ENCODE data around the gene TOMM40L.

Gene TOMM40L

DNA sequence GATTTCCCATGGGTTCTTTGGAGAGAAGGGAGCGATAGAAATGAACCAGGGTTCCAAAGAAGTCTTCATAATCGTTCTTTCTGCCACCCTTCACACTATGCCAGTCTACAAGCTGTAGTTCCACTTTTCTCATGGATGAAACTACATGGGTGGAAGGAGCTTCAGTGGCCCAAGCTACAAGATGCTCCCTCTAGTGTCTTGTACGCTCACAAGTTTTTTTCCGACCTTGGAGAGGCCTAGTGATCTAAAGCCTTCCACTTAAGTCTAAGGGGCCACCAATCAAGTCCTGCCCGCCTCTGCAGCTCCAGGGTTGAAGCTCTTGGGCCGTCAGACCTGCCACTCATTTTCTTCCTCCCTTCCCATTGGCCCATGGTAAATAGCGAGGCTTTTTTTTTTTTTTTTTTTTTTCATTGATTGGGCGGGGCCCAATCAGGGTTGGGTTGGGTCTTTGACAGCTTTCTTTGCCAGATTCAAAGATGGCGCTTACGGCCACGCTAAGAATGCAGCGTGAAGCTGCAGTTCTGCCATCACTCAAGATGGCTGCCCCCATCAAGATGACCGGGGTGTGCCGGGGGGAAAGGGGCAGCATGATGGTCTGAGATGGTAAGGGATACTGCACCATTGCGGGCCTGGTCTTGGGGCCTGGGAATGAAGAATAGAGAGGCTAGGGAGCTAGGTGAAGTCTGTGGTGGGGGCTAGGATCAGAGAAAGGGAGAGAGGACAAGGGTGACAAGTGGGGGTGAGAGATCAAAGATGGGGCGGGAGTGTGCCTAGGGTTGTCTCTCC is at the start of gene TOMM40L:
TSS of gene TOMM40L (plus strand) at position 527 of the 786 bp plus-strand sequence. CDS start 430 bp downstream, outside the sequence.
- peaks cover 5% of the 10 kb centered on the region for H3K4me1 ChIP-seq
- H3K36me3 ChIP-seq (ENCODE audit: control insufficient read depth, insufficient read depth, low read length), result no peaks in the 10 kb centered on the region
- H3K4me2 ChIP-seq (ENCODE audit: low read length), result peak within 1 kb of the TSS; percentile 81
- no peak within 1 kb of the TSS for H3K9ac ChIP-seq
- peak within 1 kb of the TSS; percentile 79 for H3K4me3 ChIP-seq (ENCODE audit: low read depth, low read length)
- peak within 1 kb of the TSS; percentile 56 for H3K27ac ChIP-seq
- peak within 1 kb of the TSS; percentile 90 for H2AFZ ChIP-seq
- H3K79me2 ChIP-seq, result no peaks in the 10 kb centered on the region
- TF ChIP-seq, protein P1, sequence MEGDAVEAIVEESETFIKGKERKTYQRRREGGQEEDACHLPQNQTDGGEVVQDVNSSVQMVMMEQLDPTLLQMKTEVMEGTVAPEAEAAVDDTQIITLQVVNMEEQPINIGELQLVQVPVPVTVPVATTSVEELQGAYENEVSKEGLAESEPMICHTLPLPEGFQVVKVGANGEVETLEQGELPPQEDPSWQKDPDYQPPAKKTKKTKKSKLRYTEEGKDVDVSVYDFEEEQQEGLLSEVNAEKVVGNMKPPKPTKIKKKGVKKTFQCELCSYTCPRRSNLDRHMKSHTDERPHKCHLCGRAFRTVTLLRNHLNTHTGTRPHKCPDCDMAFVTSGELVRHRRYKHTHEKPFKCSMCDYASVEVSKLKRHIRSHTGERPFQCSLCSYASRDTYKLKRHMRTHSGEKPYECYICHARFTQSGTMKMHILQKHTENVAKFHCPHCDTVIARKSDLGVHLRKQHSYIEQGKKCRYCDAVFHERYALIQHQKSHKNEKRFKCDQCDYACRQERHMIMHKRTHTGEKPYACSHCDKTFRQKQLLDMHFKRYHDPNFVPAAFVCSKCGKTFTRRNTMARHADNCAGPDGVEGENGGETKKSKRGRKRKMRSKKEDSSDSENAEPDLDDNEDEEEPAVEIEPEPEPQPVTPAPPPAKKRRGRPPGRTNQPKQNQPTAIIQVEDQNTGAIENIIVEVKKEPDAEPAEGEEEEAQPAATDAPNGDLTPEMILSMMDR (IDR thresholded peaks at IDR 0.05), result peak; percentile 45
- H3K27me3 ChIP-seq (ENCODE audit: control insufficient read depth, insufficient read depth, low read length), result no peaks in the 10 kb centered on the region
- no peaks in the 10 kb centered on the region for H3K9me3 ChIP-seq (ENCODE audit: control insufficient read depth, low read length)

GRCh38 chr1:161176468-161177111 is 49.3 kb upstream of the TOMM40L start:
- no peaks in the 10 kb centered on the region for H3K27me3 ChIP-seq (ENCODE audit: control insufficient read depth, insufficient read depth, low read length)
- peak overlapping the region; percentile 100 for H3K4me2 ChIP-seq (ENCODE audit: low read length)
- H3K4me3 ChIP-seq (ENCODE audit: low read depth, low read length), result peak overlapping the region; percentile 98
- H2AFZ ChIP-seq, result peak overlapping the region; percentile 93
- H3K9me3 ChIP-seq (ENCODE audit: control insufficient read depth, low read length), result no peaks in the 10 kb centered on the region
- peaks cover 3% of the 10 kb centered on the region for H3K4me1 ChIP-seq
- H3K27ac ChIP-seq, result peak overlapping the region; percentile 88
- no peaks in the 10 kb centered on the region for H3K36me3 ChIP-seq (ENCODE audit: control insufficient read depth, insufficient read depth, low read length)
- H3K9ac ChIP-seq, result peak overlapping the region; percentile 7
- peaks cover 4% of the 10 kb centered on the region for H3K79me2 ChIP-seq
- TF ChIP-seq, protein P1 (IDR thresholded peaks at IDR 0.05), result no peak

- peak within 1 kb of the TSS; percentile 100 for H3K4me2 ChIP-seq (ENCODE audit: low read length)
- H3K9ac ChIP-seq, result peak within 1 kb of the TSS; percentile 7
- TF ChIP-seq, protein P1 (IDR thresholded peaks at IDR 0.05), result no peak
- H3K4me1 ChIP-seq, result peaks cover 3% of the 10 kb centered on the region
- peak within 1 kb of the TSS; percentile 88 for H3K27ac ChIP-seq
- H2AFZ ChIP-seq, result peak within 1 kb of the TSS; percentile 93
- H3K27me3 ChIP-seq (ENCODE audit: control insufficient read depth, insufficient read depth, low read length), result no peaks in the 10 kb centered on the region
- H3K9me3 ChIP-seq (ENCODE audit: control insufficient read depth, low read length), result no peaks in the 10 kb centered on the region
- H3K79me2 ChIP-seq, result peaks cover 4% of the 10 kb centered on the region
- no peaks in the 10 kb centered on the region for H3K36me3 ChIP-seq (ENCODE audit: control insufficient read depth, insufficient read depth, low read length)
- peak within 1 kb of the TSS; percentile 98 for H3K4me3 ChIP-seq (ENCODE audit: low read depth, low read length)
These were observed 48.5 kb upstream of the TOMM40L start, which contains the start of gene B4GALT3 for GRCh38 chr1:161177112-161177935. TSS of gene B4GALT3 (minus strand) at chr1:161177507. CDS start at chr1:161176060, 1,447 bp downstream.

DNA sequence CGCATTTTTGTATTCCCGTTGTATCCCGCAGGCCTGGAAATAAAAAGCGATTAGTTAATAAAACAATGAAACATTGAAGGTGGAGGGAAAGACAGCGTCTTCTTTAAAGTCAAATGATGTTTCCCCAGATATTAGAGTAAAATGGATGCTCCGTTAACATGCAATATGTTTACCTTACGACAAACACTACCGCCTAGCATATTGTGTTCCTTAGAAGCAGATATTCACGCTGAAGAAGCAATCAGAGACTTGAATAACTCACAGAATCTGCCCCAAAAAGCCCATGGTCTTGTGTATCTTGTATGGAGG is 48.0 kb upstream of the TOMM40L start:
- TF ChIP-seq, protein P1 (IDR thresholded peaks at IDR 0.05), result no peak
- Histone ChIP-seq H3K27ac (peak overlapping the region; percentile 88), H3K27me3 (ENCODE audit: control insufficient read depth, insufficient read depth, low read length) (no peaks in the 10 kb centered on the region), H2AFZ (peak overlapping the region; percentile 93), H3K4me2 (ENCODE audit: low read length) (peak overlapping the region; percentile 100), H3K4me3 (ENCODE audit: low read depth, low read length) (peak overlapping the region; percentile 98), H3K36me3 (ENCODE audit: control insufficient read depth, insufficient read depth, low read length) (no peaks in the 10 kb centered on the region), H3K9ac (no peak overlapping the region), H3K4me1 (peaks cover 3% of the 10 kb centered on the region), H3K9me3 (ENCODE audit: control insufficient read depth, low read length) (no peaks in the 10 kb centered on the region), H3K79me2 (peaks cover 4% of the 10 kb centered on the region)
